ENCODE measurements around the gene FOXL2NB. TPM values are rescaled to one million over a fixed set of nuclear protein-coding genes. Genes with fewer than 3 reads are reported as not detected.

Gene FOXL2NB
- polyA plus RNA-seq, 5 donors = 0.04 to 0.08 (median 0.05) TPM; not detected in 1

GRCh38 chr3:138995706-138996105, 48.7 kb downstream of the FOXL2NB start:
- DNase-seq = no peak

Other genes with a start within 250 kb of the FOXL2NB start
- gene PIK3CB, start 112.3 kb upstream of the FOXL2NB start, polyA plus RNA-seq (ENCODE audit: insufficient read depth in 1 of 5, insufficient read length in 5 of 5, low replicate concordance in 1 of 5) = 10 to 100 TPM; 11.0 to 16.1 (median 15.0) TPM
- gene FOXL2, start 80 bp upstream of the FOXL2NB start, polyA plus RNA-seq (ENCODE audit: insufficient read depth in 1 of 5, insufficient read length in 5 of 5, low replicate concordance in 1 of 5) = not detected
- not detected for gene PRR23A, start 59.1 kb downstream of the FOXL2NB start, polyA plus RNA-seq (ENCODE audit: insufficient read depth in 1 of 5, insufficient read length in 5 of 5, low replicate concordance in 1 of 5)
- gene PRR23B, start 73.7 kb downstream of the FOXL2NB start, polyA plus RNA-seq (ENCODE audit: insufficient read depth in 1 of 5, insufficient read length in 5 of 5, low replicate concordance in 1 of 5) = not detected
- gene PRR23C, start 97.7 kb downstream of the FOXL2NB start, polyA plus RNA-seq (ENCODE audit: insufficient read depth in 1 of 5, insufficient read length in 5 of 5, low replicate concordance in 1 of 5) = under 1 TPM in 3 of 5 donors, not detected in 2; 0.06 TPM